Smooth muscle cell (in vitro differentiated cells): ENCODE measurements around the gene RAP2C. TPM values are rescaled to one million over a fixed set of nuclear protein-coding genes. Genes with fewer than 3 reads are reported as not detected.

Experiments used
- DNase-seq: peaks from one replicate; lab custom pipeline; 2025; ENCODE audit not compliant: unreplicated experiment; lab: John Stamatoyannopoulos, UW
- H2AFZ ChIP-seq: fragments of 200-600 bp; sonication (generic); 2 replicates; pipeline ENCODE4 v1.6.0; 2016; ENCODE audit warnings: antibody characterized with exemption, low read depth, mild to moderate bottlenecking
- H3F3A ChIP-seq: fragments of 200-600 bp; sonication (generic); 2 replicates; pipeline ENCODE4 v1.6.0; 2017; ENCODE audit warnings: antibody characterized with exemption, low read depth
- H3K27ac ChIP-seq: fragments of 200-600 bp; sonication (generic); 2 replicates; pipeline ENCODE4 v1.5.1; 2016; ENCODE audit warnings: low read depth, mild to moderate bottlenecking
- H3K27me3 ChIP-seq: fragments of 200-600 bp; sonication (generic); 2 replicates; pipeline ENCODE4 v1.6.1; 2016; ENCODE audit warnings: low read depth, mild to moderate bottlenecking
- H3K36me3 ChIP-seq: fragments of 200-600 bp; sonication (generic); 2 replicates; pipeline ENCODE4 v1.5.1; 2016; ENCODE audit warnings: low read depth
- H3K4me1 ChIP-seq: fragments of 200-600 bp; sonication (generic); 2 replicates; pipeline ENCODE4 v1.5.1; 2016; ENCODE audit warnings: low read depth
- H3K4me2 ChIP-seq: fragments of 200-600 bp; sonication (generic); 2 replicates; pipeline ENCODE4 v1.6.0; 2016; ENCODE audit warnings: mild to moderate bottlenecking
- H3K4me3 ChIP-seq: fragments of 200-600 bp; sonication (generic); 2 replicates; pipeline ENCODE4 v1.5.1; 2016; ENCODE audit warnings: mild to moderate bottlenecking
- H3K79me2 ChIP-seq: fragments of 200-600 bp; sonication (generic); 2 replicates; pipeline ENCODE4 v1.6.0; 2016; ENCODE audit warnings: low read depth, mild to moderate bottlenecking
- H3K9ac ChIP-seq: fragments of 200-600 bp; sonication (generic); 2 replicates; pipeline ENCODE4 v1.6.0; 2016; ENCODE audit warnings: low read depth
- H3K9me3 ChIP-seq: fragments of 200-600 bp; sonication (generic); replicated peaks from 2 replicates; pipeline ENCODE4 v1.5.1; 2016; ENCODE audit warnings: low read depth
- H4K20me1 ChIP-seq: fragments of 200-600 bp; sonication (generic); 2 replicates; pipeline ENCODE4 v1.6.0; 2016; ENCODE audit warnings: low read depth
- CTCF ChIP-seq: fragments of 200-600 bp; sonication (generic); IDR thresholded peaks from 2 replicates; pipeline ENCODE4 v1.5.1; 2017; ENCODE audit warnings: borderline replicate concordance, mild to moderate bottlenecking, antibody characterized with exemption; ENCODE audit not compliant: insufficient read depth, poor library complexity, severe bottlenecking
- WGBS: methylation state at CpG from one replicate; pipeline ENCODE4 v1.1.7; 2016; ENCODE audit warnings: low lambda C conversion rate; 5-methylcytosine and 5-hydroxymethylcytosine counted together
- polyA plus RNA-seq: library from polyadenylated mRNA; unstranded; fragments of >200 nt; fragmentation: Nextera tagmentation; extraction: Ambion mirVana; gene quantifications from 2 replicates; pipeline ENCODE4 v1.2.1, GENCODE V29; 2016
- total RNA-seq: library from RNA; depleted of rRNA; stranded (reverse); fragments of >200 nt; gene quantifications from 2 replicates; pipeline ENCODE4 v1.2.3, GENCODE V29; 2014

The RAP2C gene
- total and polyA plus RNA-seq, 2 experiments from 2014 or later: 21.3 to 59.2 TPM

- Histone ChIP-seq H3K36me3 (no peaks in the 10 kb centered on the region), H3K27ac (peak overlapping the region; percentile 82), H4K20me1 (peaks cover 28% of the 10 kb centered on the region), H3K9me3 (no peaks in the 10 kb centered on the region), H3F3A (no peaks in the 10 kb centered on the region), H3K27me3 (no peaks in the 10 kb centered on the region), H2AFZ (no peak overlapping the region), H3K4me1 (peaks cover 6% of the 10 kb centered on the region), H3K9ac (peak overlapping the region; percentile 77), H3K79me2 (peaks cover 31% of the 10 kb centered on the region), H3K4me2 (peak overlapping the region; percentile 81), H3K4me3 (peak overlapping the region; percentile 63)
- TF ChIP-seq CTCF: no peak
- 39% methylated on average over 45 of the region's 45 CpGs for WGBS
- peak; percentile 35 for DNase-seq
Measured at GRCh38 chrX:132218100-132218812, 991 bp downstream of the RAP2C start.

GRCh38 chrX:132217203-132218073, 1.8 kb downstream of the RAP2C start:
- peak overlapping the region; percentile 63 for H3K4me3 ChIP-seq
- no peaks in the 10 kb centered on the region for H3F3A ChIP-seq
- WGBS: 35% methylated on average over 41 of the region's 74 CpGs
- TF ChIP-seq CTCF: no peak
- peak; percentile 35 for DNase-seq
- H3K79me2 ChIP-seq: peaks cover 39% of the 10 kb centered on the region
- H3K9me3 ChIP-seq: no peaks in the 10 kb centered on the region
- peaks cover 5% of the 10 kb centered on the region for H3K36me3 ChIP-seq
- H3K4me1 ChIP-seq: peaks cover 6% of the 10 kb centered on the region
- peak overlapping the region; percentile 95 for H3K9ac ChIP-seq
- H2AFZ ChIP-seq: peak overlapping the region; percentile 15
- H3K27me3 ChIP-seq: no peaks in the 10 kb centered on the region
- H3K4me2 ChIP-seq: peak overlapping the region; percentile 89
- peak overlapping the region; percentile 95 for H3K27ac ChIP-seq
- peaks cover 36% of the 10 kb centered on the region for H4K20me1 ChIP-seq

GRCh38 chrX:132216806-132217202, 2.4 kb downstream of the RAP2C start:
- Histone ChIP-seq H3K9ac (peak overlapping the region; percentile 95), H3K27me3 (no peaks in the 10 kb centered on the region), H3K79me2 (peaks cover 45% of the 10 kb centered on the region), H4K20me1 (peaks cover 41% of the 10 kb centered on the region), H3K4me1 (peaks cover 6% of the 10 kb centered on the region), H3K4me3 (peak overlapping the region; percentile 63), H3K27ac (peak overlapping the region; percentile 95), H3K4me2 (peak overlapping the region; percentile 89), H3K36me3 (peaks cover 8% of the 10 kb centered on the region), H2AFZ (peak overlapping the region; percentile 13), H3K9me3 (no peaks in the 10 kb centered on the region), H3F3A (no peaks in the 10 kb centered on the region)
- TF ChIP-seq CTCF: no peak
- WGBS: 40% methylated on average over 11 of the region's 11 CpGs
- DNase-seq: no peak
